DOHH2 (cell line): ENCODE results near the gene SPIN3.

ENCODE experiments used
- EZH2phosphoT487 ChIP-seq: fragments of 200-600 bp; sonication (generic); IDR thresholded peaks from 2 replicates; pipeline ENCODE4 v1.6.1; 2017; ENCODE audit warnings: borderline replicate concordance, mild to moderate bottlenecking, antibody characterized with exemption, low read length, moderate library complexity, mixed read lengths
- TF ChIP-seq, protein P1 (sequence below): fragments of 200-600 bp; sonication (generic); IDR thresholded peaks from one replicate; pipeline ENCODE4 v1.5.1; 2014; ENCODE audit warnings: antibody characterized with exemption, mild to moderate bottlenecking, low read depth, low read length; ENCODE audit not compliant: poor library complexity, severe bottlenecking

- TF ChIP-seq, protein P1, sequence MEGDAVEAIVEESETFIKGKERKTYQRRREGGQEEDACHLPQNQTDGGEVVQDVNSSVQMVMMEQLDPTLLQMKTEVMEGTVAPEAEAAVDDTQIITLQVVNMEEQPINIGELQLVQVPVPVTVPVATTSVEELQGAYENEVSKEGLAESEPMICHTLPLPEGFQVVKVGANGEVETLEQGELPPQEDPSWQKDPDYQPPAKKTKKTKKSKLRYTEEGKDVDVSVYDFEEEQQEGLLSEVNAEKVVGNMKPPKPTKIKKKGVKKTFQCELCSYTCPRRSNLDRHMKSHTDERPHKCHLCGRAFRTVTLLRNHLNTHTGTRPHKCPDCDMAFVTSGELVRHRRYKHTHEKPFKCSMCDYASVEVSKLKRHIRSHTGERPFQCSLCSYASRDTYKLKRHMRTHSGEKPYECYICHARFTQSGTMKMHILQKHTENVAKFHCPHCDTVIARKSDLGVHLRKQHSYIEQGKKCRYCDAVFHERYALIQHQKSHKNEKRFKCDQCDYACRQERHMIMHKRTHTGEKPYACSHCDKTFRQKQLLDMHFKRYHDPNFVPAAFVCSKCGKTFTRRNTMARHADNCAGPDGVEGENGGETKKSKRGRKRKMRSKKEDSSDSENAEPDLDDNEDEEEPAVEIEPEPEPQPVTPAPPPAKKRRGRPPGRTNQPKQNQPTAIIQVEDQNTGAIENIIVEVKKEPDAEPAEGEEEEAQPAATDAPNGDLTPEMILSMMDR: no peak
- no peak for TF ChIP-seq EZH2phosphoT487
Measured at GRCh38 chrX:57044245-57044644, 48.9 kb upstream of the SPIN3 start.
